Esophagus muscularis mucosa (tissue), 4 donors: ENCODE results near the gene ZNF592. TPM values are rescaled to one million over a fixed set of nuclear protein-coding genes. Genes with fewer than 3 reads are reported as not detected.

Experiments used
- DNase-seq: peaks from one replicate; pipeline ENCODE4 v3.0.0-alpha.2; 2017; ENCODE audit errors: extremely low spot score
- H3K27ac ChIP-seq, 4 donors: fragments of 200-600 bp; sonication (generic); replicated peaks in 1 of 4; 1 replicate in 3 of 4; 2 replicates in 1 of 4; pipeline ENCODE4 v1.5.1; 2016 to 2019; ENCODE audit warnings: mild to moderate bottlenecking in 1 of 4
- H3K27me3 ChIP-seq, 4 donors: fragments of 200-600 bp; sonication (generic); one replicate each; pipeline versions ENCODE4 v1.5.1 to v1.6.0; 2016 to 2019
- H3K36me3 ChIP-seq, 4 donors: fragments of 200-600 bp; sonication (generic); one replicate each; pipeline ENCODE4 v1.5.1; 2016 to 2019
- H3K4me1 ChIP-seq, 4 donors: fragments of 200-600 bp; sonication (generic); one replicate each; pipeline ENCODE4 v1.5.1; 2016 to 2019
- H3K4me3 ChIP-seq, 4 donors: fragments of 200-600 bp; sonication (generic); 1 replicate in 2 of 4; 2 replicates in 2 of 4; pipeline ENCODE4 v1.5.1; 2016 to 2019; ENCODE audit warnings: mild to moderate bottlenecking in 4 of 4, moderate library complexity in 1 of 4
- H3K9me3 ChIP-seq, 4 donors: fragments of 200-600 bp; sonication (generic); 1 replicate in 3 of 4; 2 replicates in 1 of 4; pipeline ENCODE4 v1.5.1; 2016 to 2019
- CTCF ChIP-seq, 3 experiments: fragments of 200-600 bp in 2 of 3; fragments of 450-650 bp in 1 of 3; sonication (generic) in 2 of 3; IDR thresholded peaks; one replicate each; pipeline ENCODE4 v1.5.1; 2017 to 2019; ENCODE audit warnings: antibody characterized with exemption in 3 of 3, mild to moderate bottlenecking in 2 of 3, moderate library complexity in 1 of 3
- EP300 ChIP-seq: sonication (generic); formaldehyde crosslinking; IDR thresholded peaks from one replicate; pipeline ENCODE4 v1.6.1; 2017; ENCODE audit warnings: antibody characterized with exemption
- POLR2A ChIP-seq: fragments of 450-650 bp; IDR thresholded peaks from one replicate; pipeline ENCODE4 v1.6.1; 2017; ENCODE audit warnings: antibody characterized with exemption, moderate library complexity, mild to moderate bottlenecking, low read depth
- POLR2AphosphoS5 ChIP-seq, 2 donors: sonication (generic); formaldehyde crosslinking; IDR thresholded peaks; one replicate each; pipeline ENCODE4 v1.6.1; 2017; ENCODE audit warnings: antibody characterized with exemption in 2 of 2
- WGBS: methylation state at CpG from one replicate; pipeline ENCODE4 v1.1.5; 2018; 5-methylcytosine and 5-hydroxymethylcytosine counted together
- intact Hi-C: fragments of 100-400 bp; cut with DNase I; formaldehyde crosslinking; loops from one replicate; pipeline ENCODE4 v1.15.1; 2023
- total RNA-seq, 4 donors: library from RNA; depleted of rRNA; stranded (reverse); fragments of >200 nt; gene quantifications; one replicate each; pipeline versions ENCODE4 v1.1.0 to v1.2.1, GENCODE V29; 2016

ZNF592 gene
- total RNA-seq, 4 donors from 2014 or later, result 13.8 to 22.3 (median 20.2) TPM

GRCh38 chr15:84799511-84800187 lies 51.3 kb downstream of the ZNF592 start:
- Histone ChIP-seq H3K4me1 (peaks cover 11 to 16% (median 13%) of the 10 kb centered on the region in 4 donors), H3K4me3 (no peak overlapping the region), H3K9me3 (no peaks in the 10 kb centered on the region), H3K27ac (no peak overlapping the region), H3K36me3 (peaks cover 51 to 89% (median 74%) of the 10 kb centered on the region in 4 donors), H3K27me3 (no peaks in the 10 kb centered on the region)
- no peak for DNase-seq
- 97% methylated on average over 6 of the region's 10 CpGs for WGBS
- TF ChIP-seq CTCF (IDR thresholded peaks at IDR 0.05), result no peak
- TF ChIP-seq POLR2A, result no peak
- no peak for TF ChIP-seq EP300
- TF ChIP-seq POLR2AphosphoS5 (IDR thresholded peaks at IDR 0.05), result no peak
- intact Hi-C loops, result no loop called here

- intact Hi-C loops, result no loop called here
- TF ChIP-seq POLR2A (no peak), CTCF (IDR thresholded peaks at IDR 0.05) (no peak), POLR2AphosphoS5 (IDR thresholded peaks at IDR 0.05) (no peak), EP300 (no peak)
- no peak for DNase-seq
- Histone ChIP-seq H3K36me3 (peaks cover 51 to 91% (median 77%) of the 10 kb centered on the region in 4 donors), H3K4me1 (peaks cover 11 to 23% (median 16%) of the 10 kb centered on the region in 4 donors), H3K27ac (no peak overlapping the region), H3K9me3 (no peaks in the 10 kb centered on the region), H3K4me3 (no peak overlapping the region), H3K27me3 (no peaks in the 10 kb centered on the region)
- 90% methylated on average over 3 of the region's 3 CpGs for WGBS
These were observed 52.0 kb downstream of the ZNF592 start for GRCh38 chr15:84800365-84800806.

- TF ChIP-seq POLR2AphosphoS5 (IDR thresholded peaks at IDR 0.05), result no peak
- no peak for TF ChIP-seq POLR2A
- no peak for TF ChIP-seq CTCF (IDR thresholded peaks at IDR 0.05)
- TF ChIP-seq EP300, result no peak
- Histone ChIP-seq H3K36me3 (peaks cover 31 to 62% (median 51%) of the 10 kb centered on the region in 4 donors), H3K4me3 (no peak overlapping the region), H3K9me3 (no peaks in the 10 kb centered on the region), H3K27me3 (no peaks in the 10 kb centered on the region), H3K27ac (peak overlapping the region in 3 of 4 donors; percentile 4 to 66 (median 32)), H3K4me1 (peaks cover 11 to 26% (median 16%) of the 10 kb centered on the region in 4 donors)
- 65% methylated on average over 4 of the region's 4 CpGs for WGBS
- intact Hi-C loops, result no loop called here
- no peak for DNase-seq
These were observed 55.9 kb downstream of the ZNF592 start for GRCh38 chr15:84804005-84804900.

GRCh38 chr15:84805221-84805620 lies 56.8 kb downstream of the ZNF592 start:
- H3K4me1 ChIP-seq, result peaks cover 5 to 26% (median 16%) of the 10 kb centered on the region in 4 donors
- H3K27ac ChIP-seq, result peak overlapping the region in 1 of 4 donors; percentile 66
- no peak overlapping the region for H3K4me3 ChIP-seq
- no peak for DNase-seq
- peaks cover 22 to 53% (median 41%) of the 10 kb centered on the region in 4 donors for H3K36me3 ChIP-seq
- H3K9me3 ChIP-seq, result no peaks in the 10 kb centered on the region
- no peaks in the 10 kb centered on the region for H3K27me3 ChIP-seq
- intact Hi-C loops, result no loop called here
- TF ChIP-seq CTCF (IDR thresholded peaks at IDR 0.05) (no peak), EP300 (no peak), POLR2AphosphoS5 (IDR thresholded peaks at IDR 0.05) (no peak), POLR2A (no peak)
- WGBS, result 71% methylated on average over 1 of the region's 1 CpG
